Cardiac muscle cell (in vitro differentiated cells and primary cell): Measurements from ENCODE around the gene SFXN5. TPM values are rescaled to one million over a fixed set of nuclear protein-coding genes. Genes with fewer than 3 reads are reported as not detected.

ENCODE experiments used
- DNase-seq, 2 donors: peaks; one replicate each; pipeline versions ENCODE4 v3.0.0 to v3.0.0-alpha.2; 2010 to 2017; ENCODE audit warnings: low read depth in 1 of 2, low spot score in 1 of 2
- H3K27ac ChIP-seq: fragments of 200-600 bp; sonication (generic); 2 replicates; pipeline ENCODE4 v1.5.1; 2016
- H3K27me3 ChIP-seq: fragments of 200-600 bp; sonication (generic); 2 replicates; pipeline ENCODE4 v1.6.0; 2016; ENCODE audit warnings: control low read depth
- H3K36me3 ChIP-seq: fragments of 200-600 bp; sonication (generic); 2 replicates; pipeline ENCODE4 v1.5.1; 2016; ENCODE audit warnings: control low read depth
- H3K4me1 ChIP-seq: fragments of 200-600 bp; sonication (generic); 2 replicates; pipeline ENCODE4 v1.8.1; 2017; ENCODE audit warnings: low read depth, mild to moderate bottlenecking, mixed run types
- H3K4me3 ChIP-seq: fragments of 200-600 bp; sonication (generic); 2 replicates; pipeline ENCODE4 v1.5.1; 2016; ENCODE audit warnings: mild to moderate bottlenecking
- H3K9me3 ChIP-seq: fragments of 200-600 bp; sonication (generic); 2 replicates; pipeline ENCODE4 v1.5.1; 2017; ENCODE audit warnings: low read depth, mild to moderate bottlenecking, control low read depth
- CTCF ChIP-seq: IDR thresholded peaks from 2 replicates; pipeline ENCODE4 v1.5.1; 2012; ENCODE audit warnings: low read depth, mild to moderate bottlenecking, low read length
- polyA plus RNA-seq: library from polyadenylated mRNA; unstranded; fragments of >200 nt; fragmentation: Nextera tagmentation; extraction: Ambion mirVana; gene quantifications from 2 replicates; pipeline ENCODE4 v1.2.1, GENCODE V29; 2016
- total RNA-seq: library from RNA; depleted of rRNA; stranded (reverse); fragments of >200 nt; gene quantifications from 2 replicates; pipeline ENCODE4 v1.2.3, GENCODE V29; 2016

Gene SFXN5
- total and polyA plus RNA-seq, 2 experiments from 2014 or later = 11.4 to 13.5 TPM

- Histone ChIP-seq H3K36me3 (no peaks in the 10 kb centered on the region), H3K4me1 (no peaks in the 10 kb centered on the region), H3K4me3 (no peak overlapping the region), H3K27me3 (no peaks in the 10 kb centered on the region), H3K9me3 (no peaks in the 10 kb centered on the region), H3K27ac (no peak overlapping the region)
- no peak for TF ChIP-seq CTCF
- DNase-seq = no peak
Observed at GRCh38 chr2:72994991-72995380, 76.5 kb downstream of the SFXN5 start.

- no peak for TF ChIP-seq CTCF
- no peak overlapping the region for H3K27ac ChIP-seq
Observed at GRCh38 chr2:72994282-72994990, 77.1 kb downstream of the SFXN5 start.

DNA sequence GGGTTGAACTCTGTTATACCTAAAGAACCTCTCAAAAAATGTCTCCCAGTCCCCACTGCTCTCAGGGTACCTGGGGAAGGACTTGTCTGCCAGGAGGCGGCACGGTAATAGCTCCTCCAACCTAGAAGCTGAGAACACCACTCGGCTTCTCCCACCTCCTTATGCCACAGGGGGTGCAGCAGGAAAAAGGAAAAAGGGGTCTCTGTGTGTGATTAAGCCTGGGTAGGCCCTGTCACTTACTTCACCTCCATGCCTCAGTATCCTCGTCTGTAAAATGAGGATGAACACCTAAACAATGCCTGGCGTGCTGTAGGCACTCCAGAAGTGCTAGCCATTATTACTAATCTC, 77.6 kb downstream of the SFXN5 start:
- no peak for TF ChIP-seq CTCF
- H3K27me3 ChIP-seq = no peaks in the 10 kb centered on the region
- DNase-seq = no peak

More at GRCh38 chr2:72994282-72994990, 77.1 kb downstream of the SFXN5 start:
- Histone ChIP-seq H3K36me3 (no peaks in the 10 kb centered on the region), H3K4me1 (no peaks in the 10 kb centered on the region), H3K9me3 (no peaks in the 10 kb centered on the region), H3K27me3 (no peaks in the 10 kb centered on the region), H3K4me3 (no peak overlapping the region)
- no peak for DNase-seq

GRCh38 chr2:72993147-72993932, 78.2 kb downstream of the SFXN5 start:
- Histone ChIP-seq H3K36me3 (no peaks in the 10 kb centered on the region), H3K4me1 (no peaks in the 10 kb centered on the region), H3K9me3 (no peaks in the 10 kb centered on the region), H3K27ac (no peak overlapping the region), H3K27me3 (no peaks in the 10 kb centered on the region), H3K4me3 (no peak overlapping the region)
- DNase-seq = peak; percentile 49 to 66
- TF ChIP-seq CTCF = peak; percentile 69

More for the DNA sequence above, 77.6 kb downstream of the SFXN5 start:
- Histone ChIP-seq H3K4me1 (no peaks in the 10 kb centered on the region), H3K9me3 (no peaks in the 10 kb centered on the region), H3K27ac (no peak overlapping the region), H3K4me3 (no peak overlapping the region), H3K36me3 (no peaks in the 10 kb centered on the region)

- no peak for TF ChIP-seq CTCF
- H3K36me3 ChIP-seq = no peaks in the 10 kb centered on the region
- no peaks in the 10 kb centered on the region for H3K9me3 ChIP-seq
- H3K4me3 ChIP-seq = no peak overlapping the region
- no peak for DNase-seq
- H3K27me3 ChIP-seq = no peaks in the 10 kb centered on the region
- no peaks in the 10 kb centered on the region for H3K4me1 ChIP-seq
- no peak overlapping the region for H3K27ac ChIP-seq
Observed at GRCh38 chr2:72992734-72993102, 78.8 kb downstream of the SFXN5 start.
